Activated B cell treated with CpG ODN at 0.5 μM for 24 hours (primary cell): ENCODE measurements around the gene LSM14B. TPM values are rescaled to one million over a fixed set of nuclear protein-coding genes. Genes with fewer than 3 reads are reported as not detected.

Experiments
- ATAC-seq: fragments of 200-7000 bp; cut with Tn5 transposase; one replicate; pipeline ENCODE4 v1.10.0; 2021; ENCODE audit warnings: low read depth, mild to moderate bottlenecking, moderate library complexity
- CTCF ChIA-PET: fragments of 350-600 bp; sonication (Branson Sonifier 250); formaldehyde crosslinking; loops from one replicate; lab custom pipeline; 2021; ENCODE audit warnings: antibody characterized with exemption; lab: Charles Lee
- POLR2A ChIA-PET: fragments of 350-600 bp; sonication (Branson Sonifier 250); formaldehyde crosslinking; loops from one replicate; lab custom pipeline; 2021; ENCODE audit warnings: antibody characterized with exemption; lab: Charles Lee
- DNase-seq: peaks from one replicate; pipeline ENCODE4 v3.0.0; 2022
- H3K27ac Mint-ChIP-seq: one replicate; pipeline ENCODE4 v1.8.0; 2020; ENCODE audit warnings: mixed read lengths
- H3K27me3 Mint-ChIP-seq: one replicate; pipeline ENCODE4 v1.8.0; 2021; ENCODE audit warnings: mixed read lengths
- H3K36me3 Mint-ChIP-seq: one replicate; pipeline ENCODE4 v1.8.0; 2021; ENCODE audit warnings: low read depth, mixed read lengths
- H3K4me1 Mint-ChIP-seq: one replicate; pipeline ENCODE4 v1.8.0; 2021; ENCODE audit warnings: mixed read lengths
- H3K4me3 Mint-ChIP-seq: one replicate; pipeline ENCODE4 v1.8.0; 2020; ENCODE audit warnings: mild to moderate bottlenecking, mixed read lengths
- H3K9me3 Mint-ChIP-seq: one replicate; pipeline ENCODE4 v1.8.0; 2020; ENCODE audit warnings: mixed read lengths
- CTCF ChIP-seq: fragments of 200-600 bp; IDR thresholded peaks from one replicate; pipeline ENCODE4 v1.8.0; 2022; ENCODE audit warnings: antibody characterized with exemption, mild to moderate bottlenecking
- intact Hi-C: fragments of 100-400 bp; cut with micrococcal nuclease; formaldehyde crosslinking; loops from one replicate; pipeline ENCODE4 v1.15.1; 2024
- total RNA-seq: library from RNA; stranded (reverse); gene quantifications from 2 replicates; pipeline ENCODE4 v1.2.3, GENCODE V29; 2022

LSM14B gene
- total RNA-seq, 1 donor from 2014 or later, result 36.4 TPM

GRCh38 chr20:62103508-62104233 is 18.6 kb upstream of the LSM14B start:
- ChIA-PET CTCF (no interaction called here), POLR2A (no interaction called here)
- no peak for TF ChIP-seq CTCF
- DNase-seq (no peak), ATAC-seq (no peak)
- intact Hi-C loops, result no loop called here
- peaks cover 28% of the 10 kb centered on the region for H3K9me3 Mint-ChIP-seq
- H3K4me1 Mint-ChIP-seq, result no peaks in the 10 kb centered on the region
- peaks cover 18% of the 10 kb centered on the region for H3K36me3 Mint-ChIP-seq
- no peak overlapping the region for H3K27ac Mint-ChIP-seq
- peaks cover 18% of the 10 kb centered on the region for H3K27me3 Mint-ChIP-seq
- no peak overlapping the region for H3K4me3 Mint-ChIP-seq

- no peak overlapping the region for H3K27ac Mint-ChIP-seq
- peaks cover 24% of the 10 kb centered on the region for H3K36me3 Mint-ChIP-seq
- no peaks in the 10 kb centered on the region for H3K4me1 Mint-ChIP-seq
- CTCF ChIA-PET, result no interaction called here
- no peak for ATAC-seq
- POLR2A ChIA-PET, result no interaction called here
- H3K27me3 Mint-ChIP-seq, result peaks cover 17% of the 10 kb centered on the region
- TF ChIP-seq CTCF, result no peak
- H3K4me3 Mint-ChIP-seq, result no peak overlapping the region
- peaks cover 33% of the 10 kb centered on the region for H3K9me3 Mint-ChIP-seq
- intact Hi-C loops, result no loop called here
- no peak for DNase-seq
Measured at GRCh38 chr20:62104234-62104789, 18.0 kb upstream of the LSM14B start.

GRCh38 chr20:62104791-62105345 is 17.4 kb upstream of the LSM14B start:
- ATAC-seq, result no peak
- H3K9me3 Mint-ChIP-seq, result peaks cover 36% of the 10 kb centered on the region
- no peak for DNase-seq
- ChIA-PET CTCF (no interaction called here), POLR2A (no interaction called here)
- H3K4me1 Mint-ChIP-seq, result no peaks in the 10 kb centered on the region
- intact Hi-C loops, result no loop called here
- H3K36me3 Mint-ChIP-seq, result peaks cover 24% of the 10 kb centered on the region
- H3K4me3 Mint-ChIP-seq, result no peak overlapping the region
- H3K27ac Mint-ChIP-seq, result no peak overlapping the region
- H3K27me3 Mint-ChIP-seq, result peaks cover 16% of the 10 kb centered on the region
- no peak for TF ChIP-seq CTCF

- POLR2A ChIA-PET, result no interaction called here
- H3K27me3 Mint-ChIP-seq, result peaks cover 12% of the 10 kb centered on the region
- no peak overlapping the region for H3K4me3 Mint-ChIP-seq
- peaks cover 34% of the 10 kb centered on the region for H3K9me3 Mint-ChIP-seq
- H3K4me1 Mint-ChIP-seq, result no peaks in the 10 kb centered on the region
- no peak for DNase-seq
- no peak overlapping the region for H3K27ac Mint-ChIP-seq
- ATAC-seq, result no peak
- peaks cover 26% of the 10 kb centered on the region for H3K36me3 Mint-ChIP-seq
- no peak for TF ChIP-seq CTCF
- CTCF ChIA-PET, result no interaction called here
- intact Hi-C loops, result no loop called here
Measured at GRCh38 chr20:62105592-62105991, 16.7 kb upstream of the LSM14B start.

GRCh38 chr20:62111148-62111547 is 11.1 kb upstream of the LSM14B start:
- DNase-seq, result no peak
- Mint-ChIP-seq H3K27ac (no peak overlapping the region), H3K9me3 (peaks cover 34% of the 10 kb centered on the region), H3K4me1 (no peaks in the 10 kb centered on the region), H3K36me3 (peaks cover 23% of the 10 kb centered on the region), H3K27me3 (peaks cover 2% of the 10 kb centered on the region), H3K4me3 (no peak overlapping the region)
- no peak for ATAC-seq
- intact Hi-C loops, result no loop called here
- TF ChIP-seq CTCF, result no peak
- ChIA-PET POLR2A (interaction anchor here (1.3 kb wide), 1 partner anchor 71 kb away, joined by 6 read pairs; no protein-coding TSS in a partner anchor), CTCF (no interaction called here)
